ENCODE results near the gene RNPS1. TPM values are rescaled to one million over a fixed set of nuclear protein-coding genes. Genes with fewer than 3 reads are reported as not detected.

Gene RNPS1, protein sequence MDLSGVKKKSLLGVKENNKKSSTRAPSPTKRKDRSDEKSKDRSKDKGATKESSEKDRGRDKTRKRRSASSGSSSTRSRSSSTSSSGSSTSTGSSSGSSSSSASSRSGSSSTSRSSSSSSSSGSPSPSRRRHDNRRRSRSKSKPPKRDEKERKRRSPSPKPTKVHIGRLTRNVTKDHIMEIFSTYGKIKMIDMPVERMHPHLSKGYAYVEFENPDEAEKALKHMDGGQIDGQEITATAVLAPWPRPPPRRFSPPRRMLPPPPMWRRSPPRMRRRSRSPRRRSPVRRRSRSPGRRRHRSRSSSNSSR
- 371 TPM for polyA plus RNA-seq (2012; ENCODE audit: insufficient read depth, insufficient read length)

DNA sequence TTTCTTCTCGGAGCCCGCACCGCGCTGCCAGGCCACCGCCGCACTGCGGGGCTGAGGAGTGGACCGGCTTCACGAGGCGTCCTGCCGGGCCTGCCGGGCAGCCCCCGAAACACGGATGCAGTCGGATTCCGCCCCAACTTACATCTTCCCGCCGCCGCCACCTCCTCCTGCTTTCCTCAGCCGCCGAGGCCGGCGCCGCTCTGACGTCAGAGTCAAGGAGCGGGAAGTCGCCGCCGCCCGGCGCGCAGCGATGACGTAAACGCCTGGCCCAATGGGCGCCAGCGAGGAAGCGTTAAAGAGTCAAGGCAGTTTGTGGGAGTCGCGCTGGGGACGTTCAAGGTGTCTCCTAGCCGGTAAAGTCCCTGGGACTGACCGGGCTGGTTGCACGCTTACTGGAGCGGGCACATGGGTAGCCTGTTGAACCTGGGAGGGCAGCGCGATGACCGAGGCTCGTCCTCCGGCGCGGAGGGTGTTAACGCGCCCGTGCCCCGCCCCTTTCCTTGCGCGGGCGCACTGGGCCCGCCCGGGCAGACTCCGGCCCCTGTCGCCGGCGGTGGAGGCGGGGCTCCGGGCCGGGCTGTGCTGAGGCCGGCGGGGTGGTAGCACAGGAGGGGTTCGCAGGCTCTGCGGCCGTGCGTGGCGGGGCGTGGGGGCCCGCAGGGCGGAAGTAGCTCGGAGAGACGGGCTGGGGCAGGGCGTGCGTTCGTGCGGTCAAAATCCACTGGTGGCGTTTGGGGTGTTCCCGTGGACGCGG lies at the start of gene RNPS1:
Gene RNPS1, minus strand, starts transcription at position 214 of the 754 bp plus-strand sequence. CDS start 3,483 bp downstream, outside the sequence.
- DNase-seq (ENCODE audit: low read depth, low spot score): peak; percentile 94
- H3K4me3 ChIP-seq (ENCODE audit: low read length): peak within 1 kb of the TSS; percentile 78

DNA sequence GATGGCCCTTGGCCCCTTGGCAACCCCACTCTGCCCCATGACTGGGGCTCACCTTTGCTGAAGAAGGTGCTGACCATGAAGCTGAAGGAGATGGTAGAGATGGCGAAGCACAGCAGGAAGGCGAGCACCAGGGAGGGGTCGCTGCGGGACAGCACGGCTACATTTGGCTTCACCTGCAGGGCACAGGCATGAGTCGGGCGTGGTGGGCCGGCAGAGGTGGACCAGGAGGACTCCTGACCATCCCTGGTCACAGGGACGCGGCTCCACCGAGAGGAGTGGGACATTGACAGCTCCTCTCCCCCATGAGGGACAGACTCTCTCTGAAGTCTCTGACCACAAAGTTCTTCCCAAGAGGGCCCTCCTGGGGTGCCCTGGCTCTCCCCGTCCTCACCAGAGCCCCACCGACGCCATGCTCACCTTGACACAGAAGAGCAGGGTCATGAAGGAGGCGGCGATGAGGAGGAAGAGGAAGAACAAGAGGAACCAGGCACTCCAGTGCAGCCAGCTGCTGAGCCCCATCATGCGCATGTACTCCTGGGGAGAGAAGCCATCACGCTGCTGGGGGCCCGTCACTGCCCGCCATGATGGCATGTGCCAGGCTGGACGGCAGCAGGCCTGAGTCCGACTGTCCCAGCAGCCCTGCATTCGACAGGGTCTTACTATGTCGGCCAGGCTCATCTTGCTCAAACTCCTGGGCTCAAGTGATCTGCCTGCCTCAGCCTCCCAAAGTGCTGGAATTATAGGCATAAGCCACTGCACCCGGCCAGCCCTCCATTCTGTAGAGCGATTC lies 49.5 kb upstream of the RNPS1 start:
- no peak overlapping the region for H3K4me3 ChIP-seq (ENCODE audit: low read length)
- DNase-seq (ENCODE audit: low read depth, low spot score): no peak

DNA sequence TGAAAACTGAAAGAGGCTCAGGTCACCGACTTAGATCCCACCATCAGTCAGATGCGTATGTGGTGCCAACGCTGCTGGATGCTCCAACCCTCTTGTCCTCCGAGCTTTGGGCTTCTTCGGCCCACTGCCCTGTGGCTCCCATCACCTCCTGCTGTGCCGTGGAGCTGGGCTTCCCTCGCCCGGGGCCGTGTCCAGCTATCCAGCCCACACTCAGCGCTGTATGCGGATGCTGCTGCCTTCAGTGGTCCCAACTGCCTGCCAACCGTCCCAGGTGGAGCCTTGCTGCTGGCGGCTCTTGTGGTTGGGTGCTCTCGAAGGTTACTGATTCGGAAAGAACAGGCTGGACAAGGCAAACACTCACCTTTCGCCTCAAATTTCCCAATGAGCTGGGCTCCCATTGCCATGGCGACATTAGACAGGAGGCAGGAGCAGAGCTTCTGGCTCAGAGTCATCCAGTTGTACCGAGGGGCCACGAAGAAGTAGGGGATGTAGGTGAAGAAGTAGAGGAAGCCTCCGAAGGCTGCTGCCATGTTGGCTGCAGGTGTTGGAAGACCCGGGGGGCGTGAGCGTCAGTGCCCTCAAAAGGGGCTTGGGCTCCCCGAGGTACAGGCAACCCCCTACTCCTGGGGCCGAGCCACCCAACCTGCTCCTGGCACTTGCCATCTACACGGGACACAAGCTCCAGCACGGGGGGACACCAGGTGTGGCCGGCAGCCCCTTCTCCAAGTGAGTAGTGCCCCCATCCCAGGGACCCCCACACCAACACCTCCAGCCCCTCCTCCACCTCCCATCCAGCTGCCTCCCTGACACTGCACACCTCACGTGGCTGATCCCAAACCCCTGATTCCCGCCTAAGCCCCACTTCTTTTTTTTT lies 40.4 kb upstream of the RNPS1 start:
- no peak for DNase-seq (ENCODE audit: low read depth, low spot score)
- no peak overlapping the region for H3K4me3 ChIP-seq (ENCODE audit: low read length)

DNA sequence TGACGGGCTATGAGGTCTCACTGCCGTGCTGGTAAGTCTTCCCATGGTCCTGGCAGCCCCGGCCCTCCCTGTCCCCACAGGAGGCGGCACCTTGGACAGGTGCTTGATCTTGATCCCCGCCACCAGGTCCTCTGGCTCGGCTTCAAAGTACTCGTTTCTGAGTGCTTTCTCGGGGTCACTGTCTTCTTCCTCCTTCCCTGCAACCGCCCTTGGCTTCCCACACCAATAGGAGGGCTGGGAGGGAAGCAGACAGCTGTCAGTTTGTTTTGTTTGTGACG lies 31.9 kb upstream of the RNPS1 start:
- H3K4me3 ChIP-seq (ENCODE audit: low read length): no peak overlapping the region
- no peak for DNase-seq (ENCODE audit: low read depth, low spot score)

DNA sequence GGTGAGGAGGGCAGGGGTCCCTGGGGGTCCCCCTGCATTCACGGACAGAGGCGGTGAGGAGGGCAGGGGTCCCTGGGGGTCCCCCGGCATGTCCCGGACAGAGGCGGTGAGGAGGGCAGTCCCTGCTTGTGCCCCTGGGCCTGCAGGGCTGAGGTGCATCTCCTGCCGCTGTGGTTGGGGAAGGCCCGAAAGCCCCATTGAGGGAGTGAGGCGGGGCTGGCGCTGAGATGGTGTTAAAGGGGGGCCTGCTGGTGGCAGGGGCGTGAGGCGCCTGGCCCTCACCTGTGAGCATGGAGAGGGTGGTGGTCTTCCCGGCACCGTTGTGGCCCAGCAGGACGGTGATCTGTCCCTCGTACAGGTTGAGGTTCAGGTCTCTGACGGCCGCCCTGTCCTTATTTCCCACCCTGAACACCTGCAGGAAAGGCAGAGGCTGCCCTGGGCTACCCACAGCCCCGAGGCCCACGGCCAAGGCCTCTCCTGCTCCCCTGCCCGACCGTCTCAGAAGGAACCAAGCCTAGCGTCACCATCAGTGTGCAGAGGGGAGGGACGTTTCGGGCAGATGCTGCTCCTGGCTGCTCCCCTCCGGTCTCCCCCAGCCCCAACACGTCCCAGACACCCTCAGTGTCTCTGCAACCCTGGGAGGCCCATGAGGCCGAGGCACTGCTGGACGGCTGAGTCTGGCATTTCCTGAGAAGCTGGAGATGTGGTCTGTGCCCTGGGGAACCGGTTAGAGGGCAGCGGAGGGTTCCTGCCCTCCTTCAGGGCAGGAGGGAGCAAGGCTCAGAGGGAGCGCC lies 31.4 kb upstream of the RNPS1 start:
- H3K4me3 ChIP-seq (ENCODE audit: low read length): no peak overlapping the region
- no peak for DNase-seq (ENCODE audit: low read depth, low spot score)

DNA sequence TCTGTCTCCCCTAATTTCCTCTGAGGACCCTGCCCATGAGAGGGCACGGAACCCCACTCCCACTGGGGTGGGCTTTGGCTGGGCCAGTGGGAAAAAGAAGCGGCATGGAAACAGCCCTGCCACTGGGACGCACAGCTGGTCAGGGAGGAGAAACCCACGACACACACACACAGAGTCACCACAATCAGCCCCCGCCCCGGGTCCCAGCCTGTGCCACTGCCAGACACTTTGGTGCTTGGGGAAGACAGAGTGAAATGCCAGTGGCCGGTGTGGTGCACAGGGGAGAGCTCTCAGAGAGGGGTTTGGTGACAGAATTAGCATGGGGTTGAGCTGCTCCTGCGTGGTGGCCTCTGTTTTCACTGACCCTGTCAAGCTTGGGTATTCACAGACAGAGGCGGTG lies 30.7 kb upstream of the RNPS1 start:
- DNase-seq (ENCODE audit: low read depth, low spot score): no peak
- H3K4me3 ChIP-seq (ENCODE audit: low read length): no peak overlapping the region

DNA sequence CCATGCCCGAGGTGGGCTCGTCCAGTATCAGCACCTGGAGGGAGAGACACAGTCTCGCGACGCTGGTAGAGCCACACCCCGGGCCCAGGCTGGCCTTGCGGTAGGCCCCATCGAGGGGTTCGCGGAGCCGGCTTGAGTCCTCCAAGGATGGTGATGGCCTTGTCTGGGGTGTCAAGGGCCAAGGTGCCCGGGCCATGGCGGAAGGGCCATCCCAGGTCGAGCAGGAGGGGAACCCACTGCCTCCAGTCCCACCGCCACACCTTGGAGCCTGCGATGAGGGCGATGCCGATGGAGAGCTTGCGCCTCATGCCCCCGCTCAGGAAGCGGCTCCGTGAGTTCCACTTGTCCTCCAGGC lies 29.6 kb upstream of the RNPS1 start:
- no peak overlapping the region for H3K4me3 ChIP-seq (ENCODE audit: low read length)
- DNase-seq (ENCODE audit: low read depth, low spot score): no peak

DNA sequence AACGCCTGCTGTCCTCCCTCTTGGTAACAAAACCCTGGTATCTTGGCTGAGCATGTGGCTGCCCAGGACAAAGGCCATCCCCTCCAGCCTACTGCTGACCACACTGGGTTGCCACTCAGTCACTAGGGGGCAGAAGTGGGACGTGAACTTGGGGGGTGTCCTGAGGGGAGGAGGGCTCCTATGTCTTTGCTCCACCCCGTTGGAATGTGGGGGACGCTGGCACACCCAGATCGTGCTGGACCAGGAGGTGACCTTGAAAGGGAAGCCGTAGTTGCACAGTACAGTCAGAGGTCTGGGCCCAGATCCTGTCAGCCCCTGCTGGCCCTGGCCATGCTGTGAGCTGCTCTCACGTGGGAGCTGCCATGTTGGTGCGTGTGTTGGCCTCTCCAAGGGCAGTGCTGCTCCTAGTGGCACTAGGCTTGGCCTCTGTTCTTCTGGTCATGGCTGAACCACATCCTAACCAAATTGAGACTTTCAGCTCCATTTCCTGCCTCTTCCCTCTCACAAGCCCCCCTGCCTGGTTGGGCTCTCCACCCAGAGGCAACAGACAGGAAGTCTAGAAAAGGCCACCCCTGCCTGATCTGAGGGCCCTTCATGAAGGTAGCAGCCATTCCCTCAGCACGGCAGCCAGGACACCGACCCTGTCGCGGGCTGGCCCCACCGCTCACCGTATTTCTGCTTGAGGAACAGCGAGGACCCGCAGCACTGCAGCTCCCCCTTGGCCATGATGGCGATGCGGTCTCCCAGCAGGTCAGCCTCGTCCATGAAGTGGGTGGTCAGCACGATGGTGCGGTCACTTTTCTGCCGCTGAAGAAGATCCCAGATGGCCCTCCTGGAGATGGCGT lies 29.0 kb upstream of the RNPS1 start:
- H3K4me3 ChIP-seq (ENCODE audit: low read length): no peak overlapping the region
- peak; percentile 60 for DNase-seq (ENCODE audit: low read depth, low spot score)

DNA sequence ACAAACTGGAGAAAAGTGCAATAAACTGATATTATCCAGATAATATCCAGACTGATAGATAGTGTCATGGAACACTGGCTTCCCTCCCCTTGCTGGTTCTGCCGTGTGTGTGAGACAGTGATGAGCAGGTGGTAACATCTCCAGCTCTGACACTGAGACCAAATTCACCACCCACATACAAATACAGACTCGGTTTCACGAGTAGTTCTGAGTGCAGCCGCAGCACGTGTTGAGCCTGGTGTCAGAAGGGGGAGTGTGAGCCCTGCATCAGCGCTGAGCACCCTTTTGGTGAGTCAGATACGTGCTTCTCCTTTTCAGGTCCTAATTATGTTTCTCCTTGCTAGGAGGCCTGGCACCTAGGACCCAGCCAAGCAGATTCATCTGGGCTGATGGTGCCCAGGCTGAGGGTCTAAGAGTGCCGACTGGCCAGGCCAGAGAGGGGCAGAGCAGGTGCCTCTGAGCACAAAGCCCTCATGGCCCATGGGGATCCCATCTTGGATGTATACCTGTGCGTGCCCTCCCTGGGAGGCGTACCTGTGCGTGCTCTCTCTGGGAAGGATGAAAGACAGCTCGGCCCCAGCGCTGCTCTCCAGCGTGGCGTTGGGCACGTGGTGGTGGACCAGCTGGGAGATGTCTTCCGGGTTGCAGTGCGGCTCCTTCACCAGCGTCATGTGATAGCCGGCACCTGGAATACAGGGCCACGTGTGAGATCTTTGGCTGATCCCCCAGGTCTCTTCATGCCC lies 27.3 kb upstream of the RNPS1 start:
- peak; percentile 35 for DNase-seq (ENCODE audit: low read depth, low spot score)
- H3K4me3 ChIP-seq (ENCODE audit: low read length): no peak overlapping the region

DNA sequence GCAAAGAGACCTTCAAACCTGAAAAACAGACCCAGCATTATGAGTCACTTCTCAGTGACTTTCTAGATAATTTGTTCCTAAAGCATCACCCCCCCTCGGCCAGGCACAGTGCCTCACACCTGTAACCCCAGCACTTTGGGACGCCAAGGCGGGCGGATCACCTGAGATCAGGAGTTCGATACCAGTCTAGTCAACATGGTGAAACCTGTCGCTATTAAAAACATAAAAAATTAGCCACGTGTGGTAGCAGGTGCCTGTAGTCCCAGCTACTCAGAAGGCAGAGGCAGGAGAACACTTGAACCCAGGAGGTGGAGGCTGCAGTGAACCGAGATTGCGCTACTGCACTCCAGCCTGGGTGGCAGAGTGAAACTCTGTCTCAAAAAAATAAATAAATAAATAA lies 24.3 kb upstream of the RNPS1 start:
- H3K4me3 ChIP-seq (ENCODE audit: low read length): no peak overlapping the region
- no peak for DNase-seq (ENCODE audit: low read depth, low spot score)

DNA sequence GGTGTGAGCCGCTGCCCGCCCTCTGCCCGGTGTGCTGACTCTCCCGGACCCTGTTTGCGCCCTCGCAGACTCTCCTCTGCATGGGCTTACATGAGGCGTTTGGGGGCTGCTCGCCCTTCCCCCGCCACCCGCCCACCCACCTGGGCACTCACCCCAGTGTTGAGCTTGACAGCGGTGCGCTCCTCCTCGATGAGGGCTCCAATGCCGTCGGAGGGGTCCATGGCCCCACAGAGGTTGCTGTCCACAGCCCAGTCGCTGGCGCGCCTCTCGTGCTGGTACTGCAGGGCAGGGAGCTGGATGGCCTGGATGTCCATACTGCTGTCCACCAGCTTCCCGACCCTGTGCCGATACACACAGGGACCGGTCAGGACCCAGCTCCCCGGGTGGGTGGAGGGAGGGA lies 21.4 kb upstream of the RNPS1 start:
- H3K4me3 ChIP-seq (ENCODE audit: low read length): no peak overlapping the region
- DNase-seq (ENCODE audit: low read depth, low spot score): no peak

DNA sequence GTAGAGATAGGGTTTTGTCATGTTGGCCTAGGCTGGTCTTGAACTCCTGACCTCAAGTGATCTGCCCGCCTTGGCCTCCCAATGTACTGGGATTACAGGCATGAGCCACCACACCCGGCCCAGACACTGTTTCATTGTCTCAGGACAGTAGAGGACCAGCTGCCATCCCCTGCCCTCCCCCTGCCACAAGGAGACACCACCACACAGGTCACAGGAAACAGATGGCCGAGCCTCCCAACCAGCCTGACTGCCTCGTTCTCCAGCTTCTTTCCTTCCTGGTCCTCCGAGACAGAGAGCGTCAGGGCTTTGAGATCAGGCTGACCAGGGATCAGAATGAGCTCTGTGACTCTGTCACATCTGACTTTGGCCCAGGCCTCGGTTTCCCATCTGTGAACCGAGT lies 20.8 kb upstream of the RNPS1 start:
- no peak for DNase-seq (ENCODE audit: low read depth, low spot score)
- H3K4me3 ChIP-seq (ENCODE audit: low read length): no peak overlapping the region

DNA sequence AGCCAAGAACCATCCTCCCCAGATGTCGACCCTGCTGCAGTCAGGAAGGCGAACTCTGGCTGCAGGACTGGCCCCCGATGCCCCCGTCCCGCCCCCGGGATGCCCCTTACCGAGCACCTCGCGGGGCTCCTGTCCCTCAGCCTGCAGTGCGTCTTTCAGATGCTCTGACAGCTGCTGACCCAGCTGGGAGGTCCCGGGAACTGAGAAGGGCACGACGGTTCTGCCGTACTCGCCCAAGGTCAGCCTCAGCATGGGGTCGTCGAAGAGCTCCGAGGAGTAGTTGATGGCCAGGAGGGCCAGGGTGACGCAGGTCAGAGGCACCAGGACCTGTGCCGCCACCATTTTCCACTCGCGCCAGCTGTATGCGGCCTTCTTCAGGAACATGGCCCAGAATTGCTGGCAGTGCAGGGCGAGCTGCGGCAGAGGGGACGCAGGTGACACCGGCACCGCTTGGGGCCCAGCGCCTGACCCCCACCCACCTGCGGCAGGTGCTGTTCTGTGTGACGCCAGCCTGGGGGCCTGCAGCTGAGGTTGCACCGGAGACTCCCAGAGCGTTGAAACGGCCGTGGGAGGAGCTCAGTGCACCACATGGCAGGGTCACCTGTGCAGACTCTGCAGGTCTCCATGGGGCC lies 20.1 kb upstream of the RNPS1 start:
- no peak for DNase-seq (ENCODE audit: low read depth, low spot score)
- H3K4me3 ChIP-seq (ENCODE audit: low read length): no peak overlapping the region

DNA sequence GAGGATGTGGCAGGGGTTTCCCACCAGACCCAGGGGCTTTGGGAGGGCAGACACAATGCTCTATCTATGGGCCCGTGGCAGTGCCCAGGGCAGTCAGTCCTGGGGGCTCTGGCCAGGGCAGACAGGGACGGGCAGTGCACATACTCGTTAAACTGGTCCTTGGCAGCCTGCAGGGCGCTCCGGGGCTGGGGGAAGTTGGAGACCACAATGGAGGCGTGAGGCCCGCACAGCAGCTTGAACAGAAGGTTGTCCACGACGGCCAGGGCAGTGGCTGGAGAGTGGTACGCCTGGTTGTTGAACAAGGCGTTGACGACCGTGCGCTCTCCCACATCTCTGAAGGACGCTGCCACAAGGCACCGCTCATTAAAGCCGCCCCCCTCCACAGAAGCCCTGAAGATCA lies 18.6 kb upstream of the RNPS1 start:
- DNase-seq (ENCODE audit: low read depth, low spot score): no peak
- no peak overlapping the region for H3K4me3 ChIP-seq (ENCODE audit: low read length)

DNA sequence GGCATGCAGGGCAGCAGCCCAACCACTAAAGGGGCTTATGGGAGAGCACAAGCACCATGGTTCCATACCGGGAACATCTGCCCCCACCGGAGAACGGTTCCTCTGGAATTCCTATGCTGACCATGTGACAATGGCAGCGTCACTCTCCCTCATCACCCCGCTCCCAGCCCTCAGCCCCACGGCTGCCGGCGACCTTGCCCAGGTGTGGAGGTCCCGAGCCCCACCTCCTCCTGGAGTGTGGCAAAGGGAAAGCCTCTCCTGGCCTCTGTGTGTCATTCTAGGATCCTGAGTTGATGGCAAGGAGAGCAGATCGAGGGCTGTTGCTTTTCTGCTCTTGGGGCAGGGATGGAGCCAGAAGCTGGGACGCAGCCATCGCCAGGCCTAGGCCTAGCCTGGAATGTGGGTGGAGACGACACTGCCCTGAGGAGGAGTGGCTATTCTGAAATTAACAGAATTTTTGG lies 17.8 kb upstream of the RNPS1 start:
- no peak for DNase-seq (ENCODE audit: low read depth, low spot score)
- no peak overlapping the region for H3K4me3 ChIP-seq (ENCODE audit: low read length)

DNA sequence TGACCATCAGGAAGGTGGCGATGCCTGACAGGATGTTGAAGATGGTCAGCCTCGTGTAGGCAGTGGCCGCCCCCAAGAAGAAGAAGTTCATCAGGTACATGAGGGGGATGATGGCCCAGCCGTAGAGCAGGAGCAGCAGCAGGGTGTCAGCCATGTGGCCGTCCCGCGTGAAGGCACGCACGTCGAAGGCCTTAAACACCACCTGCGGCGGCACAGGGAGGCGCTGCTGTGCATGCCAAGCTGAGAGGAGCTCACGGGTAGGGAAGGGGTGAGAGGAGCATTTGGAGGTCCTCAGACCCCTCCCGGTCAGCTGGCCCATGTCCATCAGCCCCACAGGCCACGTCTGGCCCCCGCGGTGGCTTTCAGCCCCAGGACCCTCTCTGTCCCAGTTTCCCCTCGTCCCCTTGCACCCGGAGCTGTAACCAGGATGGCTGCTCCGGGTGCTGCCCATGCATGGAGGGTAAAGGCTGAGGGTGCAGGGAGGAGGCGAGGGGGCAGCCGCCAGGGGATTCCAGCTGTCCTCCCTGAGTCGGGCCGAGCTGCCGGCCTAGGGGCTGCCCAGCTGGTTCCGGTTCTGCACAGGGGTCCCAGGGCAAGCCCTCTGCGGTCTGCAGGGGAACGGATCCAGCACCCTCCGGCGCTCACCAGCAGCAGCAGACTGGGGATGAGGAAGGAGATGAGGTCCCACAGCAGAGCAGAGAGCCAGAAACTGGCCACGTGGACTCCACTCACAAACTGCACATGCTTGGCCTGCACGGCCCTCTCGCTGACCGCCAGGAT lies 17.1 kb upstream of the RNPS1 start:
- H3K4me3 ChIP-seq (ENCODE audit: low read length): no peak overlapping the region
- DNase-seq (ENCODE audit: low read depth, low spot score): no peak

All from Jurkat, Clone E6-1 (cell line).